ENCODE results near the gene GALNT2.

DNA sequence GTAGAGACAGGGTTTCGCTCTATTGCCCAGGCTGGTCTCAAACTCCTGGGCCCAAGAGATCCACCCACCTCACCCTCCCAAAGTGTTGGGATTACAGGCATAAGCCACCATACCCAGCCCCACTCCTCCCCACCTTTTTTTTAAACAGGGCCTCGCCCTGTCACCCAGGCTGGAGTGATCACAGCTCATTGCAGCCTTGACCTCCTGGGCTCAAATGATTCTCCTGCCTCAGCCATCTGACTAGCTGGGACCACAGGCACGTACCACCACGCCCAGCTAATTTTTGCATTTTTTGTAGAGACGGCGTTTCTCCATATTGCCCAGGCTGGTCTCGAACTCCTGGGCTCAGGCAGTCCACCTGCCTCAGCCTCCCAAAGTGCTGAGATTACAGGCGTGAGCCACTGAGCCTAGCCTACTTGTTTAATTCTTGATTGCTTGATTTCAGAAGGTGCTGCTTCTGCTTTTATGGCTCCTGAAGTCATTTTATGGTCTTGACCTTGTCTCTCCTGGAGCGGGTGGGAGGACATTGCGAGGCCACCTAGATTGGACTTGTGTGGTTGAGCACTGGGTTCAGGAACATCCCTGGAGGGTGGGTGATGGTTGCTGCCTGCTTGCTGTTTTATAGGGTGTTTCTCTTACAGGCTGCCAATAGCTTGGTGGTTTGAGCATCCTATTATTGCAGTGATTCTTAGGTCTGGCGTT, 81.9 kb downstream of the GALNT2 start:
- no peak for TF ChIP-seq ESRRA (CRISPR knock-in tag; IDR thresholded peaks at IDR 0.05; ENCODE audit: low read depth)
- TF ChIP-seq FOXM1 (CRISPR knock-in tag; IDR thresholded peaks at IDR 0.05) = no peak
- no peak for TF ChIP-seq KLF13 (CRISPR knock-in tag; IDR thresholded peaks at IDR 0.05)

All from HepG2 (cell line).